Measurements from ENCODE around the gene KIR2DL1.
"Not testable (repeated sequence)": the region's sequence is repeated elsewhere in the genome, so short reads cannot be mapped to it uniquely, and the experiment has no call there.

KIR2DL1 gene

DNA sequence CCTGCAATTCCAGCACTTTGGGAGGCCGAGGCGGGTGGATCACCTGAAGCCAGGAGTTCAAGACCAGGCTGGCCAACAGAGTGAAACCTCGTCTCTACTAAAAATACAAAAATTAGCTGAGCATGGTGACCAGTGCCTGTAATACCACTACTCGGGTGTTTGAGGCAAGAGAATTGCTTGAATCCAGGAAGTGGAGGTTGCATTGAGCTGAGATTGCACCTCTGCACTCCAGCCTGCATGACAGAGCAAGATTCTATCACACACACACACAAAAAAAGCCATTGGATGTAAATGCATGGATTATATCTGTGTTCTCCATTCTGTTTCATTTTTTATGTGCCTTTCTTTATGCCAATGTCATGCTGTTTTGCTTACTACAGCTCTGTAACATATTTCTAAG lies 54.8 kb downstream of the KIR2DL1 start:
- not testable (repeated sequence) for DNase-seq

DNA sequence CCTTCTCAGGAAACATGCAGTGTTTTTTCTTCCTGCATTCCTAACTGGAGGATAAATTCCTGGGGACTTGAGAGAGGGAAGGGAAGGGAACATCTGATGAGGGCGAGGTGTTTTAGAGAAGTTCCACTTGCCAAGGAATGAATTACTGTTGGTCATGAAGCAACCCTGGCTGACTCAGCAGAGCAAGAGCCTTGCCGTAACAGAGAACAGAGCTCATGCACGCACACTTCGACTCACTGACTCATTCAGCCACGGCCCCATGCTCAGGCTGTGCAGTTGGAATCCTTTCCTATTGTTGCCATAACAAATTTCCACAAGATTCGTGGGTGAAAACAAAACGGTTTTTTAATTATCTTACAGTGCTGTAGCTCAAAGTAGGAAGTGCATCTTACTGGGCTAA lies 55.7 kb downstream of the KIR2DL1 start:
- not testable (repeated sequence) for DNase-seq

DNA sequence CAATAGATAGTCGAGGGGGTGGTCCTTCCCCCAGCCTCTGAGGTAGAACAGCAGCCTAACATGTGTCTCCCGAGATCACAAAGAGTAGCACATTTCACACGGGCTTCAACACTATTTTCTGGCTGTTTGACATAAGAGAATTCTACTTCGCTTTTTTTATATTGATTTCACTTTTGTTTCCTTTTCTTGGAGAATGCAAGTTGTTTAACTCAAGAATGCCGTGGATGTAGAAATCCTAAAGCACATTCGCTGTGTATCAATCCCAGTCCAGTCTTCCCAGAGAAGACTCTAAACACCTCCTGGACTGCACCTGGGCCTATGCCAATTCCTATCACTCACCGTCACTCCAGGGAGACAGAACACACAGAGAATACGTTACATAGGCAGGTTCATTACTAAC lies 58.5 kb downstream of the KIR2DL1 start:
- DNase-seq: not testable (repeated sequence)

DNA sequence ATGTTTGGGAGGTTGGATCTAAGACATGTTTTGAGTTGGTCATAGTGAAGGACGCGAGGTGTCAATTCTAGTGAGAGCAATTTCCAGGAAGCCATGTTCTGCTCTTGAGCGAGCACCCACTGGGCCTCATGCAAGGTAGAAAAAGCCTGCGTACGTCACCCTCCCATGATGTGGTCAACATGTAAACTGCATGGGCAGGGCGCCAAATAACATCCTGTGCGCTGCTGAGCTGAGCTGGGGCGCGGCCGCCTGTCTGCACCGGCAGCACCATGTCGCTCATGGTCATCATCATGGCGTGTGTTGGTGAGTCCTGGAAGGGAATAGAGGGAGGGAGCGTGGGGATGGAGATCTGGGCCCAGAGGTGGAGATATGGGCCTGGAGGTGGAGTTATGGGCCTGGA lies 62.9 kb downstream of the KIR2DL1 start, which contains the start of gene KIR2DS4:
KIR2DS4 (plus strand) TSS at position 181 of the 400 bp plus-strand sequence.
- not testable (repeated sequence) for DNase-seq
